ENCODE measurements around the gene SALL3.

Gene SALL3
- total RNA-seq: 0 reads per million in 3 donors

- Histone ChIP-seq H3K27ac (ENCODE audit: insufficient read depth, low read length, poor library complexity, severe bottlenecking) (no peak within 1 kb of the TSS), H3K9me3 (ENCODE audit: control insufficient read depth, low read length) (no peaks in the 10 kb centered on the region), H3K27me3 (replicated peaks; ENCODE audit: control insufficient read depth, insufficient read depth, low read length, poor library complexity, severe bottlenecking) (peaks cover 46% of the 10 kb centered on the region), H3K36me3 (ENCODE audit: control insufficient read depth, insufficient read depth, low read length) (no peaks in the 10 kb centered on the region), H3K4me3 (ENCODE audit: insufficient read depth, low read depth, low read length, poor library complexity, severe bottlenecking) (no peak within 1 kb of the TSS), H3K4me1 (ENCODE audit: control insufficient read depth, insufficient read depth, low read length, poor library complexity, severe bottlenecking) (peaks cover 10% of the 10 kb centered on the region)
- DNase-seq: no peak
Measured at GRCh38 chr18:78979730-78980278, at the start of gene SALL3. Gene SALL3, plus strand, starts transcription at chr18:78979818. Its CDS starts 457 bp downstream, at chr18:78980275.

- no peaks in the 10 kb centered on the region for H3K36me3 ChIP-seq (ENCODE audit: control insufficient read depth, insufficient read depth, low read length)
- H3K4me3 ChIP-seq (ENCODE audit: insufficient read depth, low read depth, low read length, poor library complexity, severe bottlenecking): no peak overlapping the region
- no peaks in the 10 kb centered on the region for H3K27me3 ChIP-seq (replicated peaks; ENCODE audit: control insufficient read depth, insufficient read depth, low read length, poor library complexity, severe bottlenecking)
- no peaks in the 10 kb centered on the region for H3K4me1 ChIP-seq (ENCODE audit: control insufficient read depth, insufficient read depth, low read length, poor library complexity, severe bottlenecking)
- H3K9me3 ChIP-seq (ENCODE audit: control insufficient read depth, low read length): no peaks in the 10 kb centered on the region
- H3K27ac ChIP-seq (ENCODE audit: insufficient read depth, low read length, poor library complexity, severe bottlenecking): no peak overlapping the region
- no peak for DNase-seq
Measured at GRCh38 chr18:78932281-78932680, 47.3 kb upstream of the SALL3 start.

- H3K27me3 ChIP-seq (replicated peaks; ENCODE audit: control insufficient read depth, insufficient read depth, low read length, poor library complexity, severe bottlenecking): no peaks in the 10 kb centered on the region
- DNase-seq: no peak
- no peaks in the 10 kb centered on the region for H3K4me1 ChIP-seq (ENCODE audit: control insufficient read depth, insufficient read depth, low read length, poor library complexity, severe bottlenecking)
- H3K27ac ChIP-seq (ENCODE audit: insufficient read depth, low read length, poor library complexity, severe bottlenecking): no peak overlapping the region
- no peaks in the 10 kb centered on the region for H3K9me3 ChIP-seq (ENCODE audit: control insufficient read depth, low read length)
- no peaks in the 10 kb centered on the region for H3K36me3 ChIP-seq (ENCODE audit: control insufficient read depth, insufficient read depth, low read length)
- H3K4me3 ChIP-seq (ENCODE audit: insufficient read depth, low read depth, low read length, poor library complexity, severe bottlenecking): no peak overlapping the region
Measured at GRCh38 chr18:78934003-78934402, 45.6 kb upstream of the SALL3 start.

- no peaks in the 10 kb centered on the region for H3K27me3 ChIP-seq (replicated peaks; ENCODE audit: control insufficient read depth, insufficient read depth, low read length, poor library complexity, severe bottlenecking)
- no peak overlapping the region for H3K4me3 ChIP-seq (ENCODE audit: insufficient read depth, low read depth, low read length, poor library complexity, severe bottlenecking)
- H3K36me3 ChIP-seq (ENCODE audit: control insufficient read depth, insufficient read depth, low read length): no peaks in the 10 kb centered on the region
- H3K4me1 ChIP-seq (ENCODE audit: control insufficient read depth, insufficient read depth, low read length, poor library complexity, severe bottlenecking): no peaks in the 10 kb centered on the region
- H3K9me3 ChIP-seq (ENCODE audit: control insufficient read depth, low read length): no peaks in the 10 kb centered on the region
- no peak overlapping the region for H3K27ac ChIP-seq (ENCODE audit: insufficient read depth, low read length, poor library complexity, severe bottlenecking)
- DNase-seq: no peak
Measured at GRCh38 chr18:78934551-78935225, 44.9 kb upstream of the SALL3 start.

- Histone ChIP-seq H3K4me3 (ENCODE audit: insufficient read depth, low read depth, low read length, poor library complexity, severe bottlenecking) (no peak overlapping the region), H3K36me3 (ENCODE audit: control insufficient read depth, insufficient read depth, low read length) (no peaks in the 10 kb centered on the region), H3K4me1 (ENCODE audit: control insufficient read depth, insufficient read depth, low read length, poor library complexity, severe bottlenecking) (no peaks in the 10 kb centered on the region), H3K27ac (ENCODE audit: insufficient read depth, low read length, poor library complexity, severe bottlenecking) (no peak overlapping the region), H3K9me3 (ENCODE audit: control insufficient read depth, low read length) (no peaks in the 10 kb centered on the region), H3K27me3 (replicated peaks; ENCODE audit: control insufficient read depth, insufficient read depth, low read length, poor library complexity, severe bottlenecking) (no peaks in the 10 kb centered on the region)
- DNase-seq: no peak
Measured at GRCh38 chr18:78935406-78935805, 44.2 kb upstream of the SALL3 start.

GRCh38 chr18:78936251-78937005 is 43.2 kb upstream of the SALL3 start:
- no peak overlapping the region for H3K4me3 ChIP-seq (ENCODE audit: insufficient read depth, low read depth, low read length, poor library complexity, severe bottlenecking)
- H3K4me1 ChIP-seq (ENCODE audit: control insufficient read depth, insufficient read depth, low read length, poor library complexity, severe bottlenecking): no peaks in the 10 kb centered on the region
- H3K9me3 ChIP-seq (ENCODE audit: control insufficient read depth, low read length): no peaks in the 10 kb centered on the region
- no peaks in the 10 kb centered on the region for H3K36me3 ChIP-seq (ENCODE audit: control insufficient read depth, insufficient read depth, low read length)
- H3K27me3 ChIP-seq (replicated peaks; ENCODE audit: control insufficient read depth, insufficient read depth, low read length, poor library complexity, severe bottlenecking): no peaks in the 10 kb centered on the region
- no peak overlapping the region for H3K27ac ChIP-seq (ENCODE audit: insufficient read depth, low read length, poor library complexity, severe bottlenecking)
- no peak for DNase-seq

- Histone ChIP-seq H3K4me3 (ENCODE audit: insufficient read depth, low read depth, low read length, poor library complexity, severe bottlenecking) (no peak overlapping the region), H3K9me3 (ENCODE audit: control insufficient read depth, low read length) (no peaks in the 10 kb centered on the region)
Measured at GRCh38 chr18:78937166-78937565, 42.5 kb upstream of the SALL3 start.

GRCh38 chr18:78939105-78939504 is 40.5 kb upstream of the SALL3 start:
- no peaks in the 10 kb centered on the region for H3K4me1 ChIP-seq (ENCODE audit: control insufficient read depth, insufficient read depth, low read length, poor library complexity, severe bottlenecking)
- no peak overlapping the region for H3K4me3 ChIP-seq (ENCODE audit: insufficient read depth, low read depth, low read length, poor library complexity, severe bottlenecking)
- no peaks in the 10 kb centered on the region for H3K9me3 ChIP-seq (ENCODE audit: control insufficient read depth, low read length)
- DNase-seq: no peak
- H3K27me3 ChIP-seq (replicated peaks; ENCODE audit: control insufficient read depth, insufficient read depth, low read length, poor library complexity, severe bottlenecking): peaks cover 5% of the 10 kb centered on the region
- no peak overlapping the region for H3K27ac ChIP-seq (ENCODE audit: insufficient read depth, low read length, poor library complexity, severe bottlenecking)
- H3K36me3 ChIP-seq (ENCODE audit: control insufficient read depth, insufficient read depth, low read length): no peaks in the 10 kb centered on the region

More at GRCh38 chr18:78937166-78937565, 42.5 kb upstream of the SALL3 start:
- DNase-seq: no peak
- Histone ChIP-seq H3K27ac (ENCODE audit: insufficient read depth, low read length, poor library complexity, severe bottlenecking) (no peak overlapping the region), H3K36me3 (ENCODE audit: control insufficient read depth, insufficient read depth, low read length) (no peaks in the 10 kb centered on the region), H3K4me1 (ENCODE audit: control insufficient read depth, insufficient read depth, low read length, poor library complexity, severe bottlenecking) (no peaks in the 10 kb centered on the region), H3K27me3 (replicated peaks; ENCODE audit: control insufficient read depth, insufficient read depth, low read length, poor library complexity, severe bottlenecking) (no peaks in the 10 kb centered on the region)

- no peaks in the 10 kb centered on the region for H3K36me3 ChIP-seq (ENCODE audit: control insufficient read depth, insufficient read depth, low read length)
- no peaks in the 10 kb centered on the region for H3K9me3 ChIP-seq (ENCODE audit: control insufficient read depth, low read length)
- H3K4me3 ChIP-seq (ENCODE audit: insufficient read depth, low read depth, low read length, poor library complexity, severe bottlenecking): no peak overlapping the region
- DNase-seq: no peak
- H3K4me1 ChIP-seq (ENCODE audit: control insufficient read depth, insufficient read depth, low read length, poor library complexity, severe bottlenecking): no peaks in the 10 kb centered on the region
- H3K27ac ChIP-seq (ENCODE audit: insufficient read depth, low read length, poor library complexity, severe bottlenecking): no peak overlapping the region
- H3K27me3 ChIP-seq (replicated peaks; ENCODE audit: control insufficient read depth, insufficient read depth, low read length, poor library complexity, severe bottlenecking): peaks cover 5% of the 10 kb centered on the region
Measured at GRCh38 chr18:78939734-78940494, 39.7 kb upstream of the SALL3 start.

Measured in effector memory CD4-positive, alpha-beta T cell (primary cell).